Measurements from ENCODE around the gene RAB40AL. TPM values are rescaled to one million over a fixed set of nuclear protein-coding genes. Genes with fewer than 3 reads are reported as not detected.

The RAB40AL gene, protein sequence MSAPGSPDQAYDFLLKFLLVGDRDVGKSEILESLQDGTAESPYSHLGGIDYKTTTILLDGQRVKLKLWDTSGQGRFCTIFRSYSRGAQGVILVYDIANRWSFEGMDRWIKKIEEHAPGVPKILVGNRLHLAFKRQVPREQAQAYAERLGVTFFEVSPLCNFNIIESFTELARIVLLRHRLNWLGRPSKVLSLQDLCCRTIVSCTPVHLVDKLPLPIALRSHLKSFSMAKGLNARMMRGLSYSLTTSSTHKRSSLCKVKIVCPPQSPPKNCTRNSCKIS
- 0.14 and 0.66 TPM in 2 replicates for total RNA-seq

DNA sequence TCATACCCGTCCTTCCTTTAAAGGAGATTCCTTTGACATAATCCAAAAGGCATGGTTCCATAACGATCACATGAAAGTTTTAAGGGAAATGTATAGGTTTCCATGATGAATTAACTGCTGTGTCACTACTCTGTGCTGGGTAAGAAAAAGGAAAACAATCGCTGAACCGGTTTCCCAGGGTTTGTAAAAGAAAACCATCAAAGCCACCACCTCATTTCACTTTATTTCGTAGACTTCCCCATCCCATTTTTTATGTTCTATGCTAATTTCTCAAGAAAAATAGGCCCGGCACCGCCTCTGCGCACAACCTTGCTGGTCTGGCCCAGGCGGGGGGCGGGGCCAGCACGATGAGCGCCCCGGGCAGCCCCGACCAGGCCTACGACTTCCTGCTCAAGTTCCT is at the start of gene RAB40AL:
RAB40AL (plus strand) TSS at position 301 of the 400 bp plus-strand sequence; CDS start at position 348, 47 bp downstream.

Other genes starting within 250 kb of the RAB40AL start
- 5.9 and 10.7 TPM in 2 replicates for gene GPRASP2, start 224.8 kb upstream of the RAB40AL start, total RNA-seq
- 3.0 and 3.3 TPM in 2 replicates for gene GPRASP3, start 216.5 kb upstream of the RAB40AL start, total RNA-seq
- gene BEX1, start 126.9 kb downstream of the RAB40AL start, total RNA-seq, result 9.0 TPM in 1 of 2 replicates, not detected in the other
- not detected in 2 replicates for gene NXF3, start 155.9 kb downstream of the RAB40AL start, total RNA-seq

Data from placental pericyte (primary cell).